Adrenal gland (tissue), 12 donors: ENCODE data around the gene SIRT3. TPM values are rescaled to one million over a fixed set of nuclear protein-coding genes. Genes with fewer than 3 reads are reported as not detected.

Experiments used
- DNase-seq, 7 donors: peaks; one replicate each; pipeline ENCODE4 v3.0.0-alpha.2; 2019 to 2020
- H3K27ac ChIP-seq, 5 donors: fragments of 200-600 bp; sonication (generic) in 4 of 5; 1 replicate in 3 of 5; 2 replicates in 2 of 5; pipeline versions ENCODE4 v1.5.1 to v1.8.0; 2016 to 2020; ENCODE audit warnings: mild to moderate bottlenecking in 1 of 5
- H3K27me3 ChIP-seq: fragments of 200-600 bp; 2 replicates; pipeline ENCODE4 v1.8.0; 2021
- H3K36me3 ChIP-seq, 2 donors: fragments of 200-600 bp; replicated peaks in 1 of 2; 1 replicate in 1 of 2; 2 replicates in 1 of 2; pipeline versions ENCODE4 v1.5.1 to v1.8.0; 2018 to 2022
- H3K4me1 ChIP-seq, 2 donors: fragments of 200-600 bp; replicated peaks in 1 of 2; 1 replicate in 1 of 2; 2 replicates in 1 of 2; pipeline versions ENCODE4 v1.5.1 to v1.8.0; 2018 to 2021
- H3K4me3 ChIP-seq, 4 donors: fragments of 200-600 bp; sonication (generic) in 3 of 4; one replicate each; pipeline ENCODE4 v1.5.1; 2016 to 2018
- H3K9me3 ChIP-seq, 3 donors: fragments of 200-600 bp; sonication (generic) in 1 of 3; replicated peaks in 1 of 3; 1 replicate in 2 of 3; 2 replicates in 1 of 3; pipeline versions ENCODE4 v1.5.1 to v1.8.0; 2016 to 2021
- CTCF ChIP-seq, 6 experiments: fragments of 450-650 bp in 4 of 6; fragments of 200-600 bp in 2 of 6; sonication (generic) in 1 of 6; IDR thresholded peaks; 1 replicate in 5 of 6; 2 replicates in 1 of 6; pipeline versions ENCODE4 v1.5.1 to v1.8.0; 2016 to 2021; ENCODE audit warnings: antibody characterized with exemption in 6 of 6, mild to moderate bottlenecking in 2 of 6, moderate library complexity in 1 of 6
- POLR2A ChIP-seq, 2 donors: fragments of 450-650 bp; IDR thresholded peaks; one replicate each; pipeline ENCODE4 v1.6.1; 2017; ENCODE audit warnings: antibody characterized with exemption in 2 of 2, mild to moderate bottlenecking in 2 of 2, moderate library complexity in 1 of 2
- WGBS, 4 donors: extraction: QIAGEN DNeasy Blood & Tissue Kit in 2 of 4; methylation state at CpG; one replicate each; pipeline versions ENCODE4 v1.1.5 to v1.1.7; 2013 to 2017; 5-methylcytosine and 5-hydroxymethylcytosine counted together
- intact Hi-C, 2 donors: fragments of 100-400 bp; cut with DNase I; formaldehyde crosslinking; loops; one replicate each; pipeline versions ENCODE4 v1.14.1 to v1.15.0; 2022 to 2023
- polyA plus RNA-seq, 3 donors: library from polyadenylated mRNA; stranded (reverse); fragments of 200-250 nt in 2 of 3; fragments of 350-450 nt in 1 of 3; fragmentation: Illumina TruSeq in 1 of 3; extraction: RNeasy Lipid Tissue Mini Kit (QIAGEN cat#74804) in 1 of 3; gene quantifications; one replicate each; pipeline ENCODE4 v1.2.3, GENCODE V29; 2013 to 2014
- total RNA-seq, 9 donors: library from RNA; depleted of rRNA in 4 of 9; stranded (reverse); fragments of >200 nt in 4 of 9; fragments of 120-200 nt in 1 of 9; fragmentation: NEBNext Ultra II Directional in 1 of 9; extraction: Animal tissue kit (Norgen Biotek cat#: 25700) in 1 of 9; gene quantifications; one replicate each; pipeline versions ENCODE4 v1.1.0 to v1.2.4, GENCODE V29; 2013 to 2023
- donor health status: healthy with polysubstance abuse.
- donor health status: Bipolar disorder and iron deficiency.
- donor health status: DM: yes; HTN: yes; CAD: no.
- donor health status: DM: no; HTN: no; CAD: no.
- donor health status: DM: no; HTN: no; CAD: no.
- donor health status: DM: yes; HTN: yes; CAD: no.

Gene SIRT3
- total and polyA plus RNA-seq, 12 donors, result 13.8 to 30.6 (median 23.7) TPM

DNA sequence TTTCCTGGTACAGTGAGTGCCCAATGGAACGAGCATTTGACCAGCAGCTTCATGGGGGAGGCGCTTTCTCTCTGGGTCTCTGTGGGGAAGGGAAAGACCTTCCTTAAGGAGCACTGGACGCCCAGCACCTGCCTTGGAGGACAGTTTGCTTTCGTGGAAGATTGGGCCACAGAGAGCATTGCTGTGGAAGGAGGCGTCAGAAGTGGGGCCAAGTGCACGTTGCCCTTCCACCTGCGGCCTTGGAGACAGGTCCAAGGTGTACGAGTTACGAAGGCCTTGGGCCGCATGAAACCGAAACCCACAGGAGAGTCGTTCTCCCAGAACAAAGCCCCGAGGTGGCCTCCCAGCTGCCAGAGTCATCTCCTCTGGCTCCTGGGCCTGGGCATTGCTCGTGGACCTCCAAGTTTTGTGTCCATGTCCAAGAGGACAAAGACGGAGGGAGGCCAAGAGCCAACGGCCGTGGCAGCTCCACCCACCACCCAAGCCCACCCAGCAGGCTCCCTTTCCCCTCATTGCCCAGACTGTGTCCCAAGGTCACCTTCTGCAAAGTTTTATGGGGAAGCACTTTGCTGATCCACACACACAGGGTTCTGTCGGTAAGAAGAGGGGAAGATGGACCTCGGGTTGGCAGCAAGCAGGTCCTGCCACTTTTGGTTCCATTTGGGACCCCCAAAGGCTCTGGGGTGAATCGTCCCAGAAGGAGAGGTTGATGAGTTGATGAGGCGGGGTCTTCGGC is 36.2 kb upstream of the SIRT3 start:
- DNase-seq, result peak in 1 of 7 donors; percentile 9
- H3K27me3 ChIP-seq, result no peaks in the 10 kb centered on the region
- no peak overlapping the region for H3K4me3 ChIP-seq
- no peaks in the 10 kb centered on the region for H3K9me3 ChIP-seq
- intact Hi-C loops, result no loop called here
- TF ChIP-seq CTCF (IDR thresholded peaks at IDR 0.05), result no peak
- TF ChIP-seq POLR2A (IDR thresholded peaks at IDR 0.05), result no peak
- H3K27ac ChIP-seq, result no peak overlapping the region
- no peaks in the 10 kb centered on the region for H3K4me1 ChIP-seq
- H3K36me3 ChIP-seq, result no peaks in the 10 kb centered on the region
- WGBS, 4 donors, result 78 to 80% (median 79%) methylated on average over 10 to 22 of the region's 22 CpGs

- H3K27ac ChIP-seq, result no peak overlapping the region
- no peaks in the 10 kb centered on the region for H3K9me3 ChIP-seq
- no peaks in the 10 kb centered on the region for H3K27me3 ChIP-seq
- 74 to 86% (median 83%) methylated on average over 6 to 8 of the region's 8 CpGs for WGBS, 4 donors
- TF ChIP-seq CTCF (IDR thresholded peaks at IDR 0.05) (no peak), POLR2A (IDR thresholded peaks at IDR 0.05) (no peak)
- H3K4me1 ChIP-seq, result no peaks in the 10 kb centered on the region
- no peak for DNase-seq
- no peak overlapping the region for H3K4me3 ChIP-seq
- no peaks in the 10 kb centered on the region for H3K36me3 ChIP-seq
- intact Hi-C loops, result no loop called here
These were observed 35.2 kb upstream of the SIRT3 start for GRCh38 chr11:271319-271715.

DNA sequence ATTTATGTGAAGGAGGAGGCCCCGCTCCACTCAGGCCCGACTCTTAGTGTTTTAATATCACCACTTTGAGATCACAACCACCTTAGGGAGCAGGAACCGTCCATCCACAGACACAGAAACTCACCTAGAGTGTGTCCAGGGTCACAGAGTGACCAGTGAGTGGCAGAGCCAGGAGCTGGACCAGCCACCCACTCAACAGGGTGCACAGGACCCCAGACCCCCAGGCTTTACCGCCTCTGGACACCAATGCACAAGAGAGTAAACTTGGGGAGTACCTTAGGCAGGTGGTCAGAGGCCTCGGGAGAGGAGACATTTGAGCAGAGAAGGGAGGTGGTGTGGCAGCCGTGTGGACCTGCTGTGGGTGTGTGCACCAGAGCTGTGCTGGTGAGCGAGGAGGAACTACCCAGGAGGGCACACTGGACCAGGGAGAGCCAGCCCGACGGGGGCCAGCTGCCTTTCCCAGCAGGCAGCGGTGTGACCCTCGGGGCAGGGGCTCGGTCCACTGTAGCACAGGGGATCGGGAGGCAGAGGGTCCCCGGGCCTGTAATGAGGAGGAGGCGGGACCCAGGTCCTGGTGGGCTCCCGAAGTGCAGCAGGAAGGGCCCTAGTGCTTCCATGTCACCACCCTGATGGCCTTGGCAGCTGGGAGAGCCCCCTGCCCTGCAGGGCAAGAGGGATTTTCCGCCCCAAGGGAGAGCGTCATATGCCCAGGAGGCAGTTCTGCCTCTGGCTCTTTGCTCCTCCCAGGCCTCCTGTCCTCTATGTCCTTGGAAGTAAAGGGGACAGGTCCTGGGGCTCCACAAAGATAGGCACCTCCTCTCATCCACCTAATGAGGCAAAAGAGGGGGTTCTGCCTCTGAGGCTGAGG is 34.5 kb upstream of the SIRT3 start:
- no peak overlapping the region for H3K4me3 ChIP-seq
- no peaks in the 10 kb centered on the region for H3K27me3 ChIP-seq
- WGBS, 4 donors, result 75 to 87% (median 78%) methylated on average over 10 to 18 of the region's 18 CpGs
- peak overlapping the region in 2 of 5 donors; percentile 15 to 91 for H3K27ac ChIP-seq
- peak in 2 of 7 donors; percentile 5 to 18 for DNase-seq
- TF ChIP-seq CTCF (IDR thresholded peaks at IDR 0.05) (no peak), POLR2A (IDR thresholded peaks at IDR 0.05) (no peak)
- no peaks in the 10 kb centered on the region for H3K9me3 ChIP-seq
- H3K4me1 ChIP-seq, result no peaks in the 10 kb centered on the region
- intact Hi-C loops, result no loop called here
- no peaks in the 10 kb centered on the region for H3K36me3 ChIP-seq

- peak in 3 of 7 donors; percentile 18 to 53 (median 20) for DNase-seq
- Histone ChIP-seq H3K27me3 (no peaks in the 10 kb centered on the region), H3K9me3 (no peaks in the 10 kb centered on the region), H3K27ac (peak overlapping the region; percentile 11 to 91 (median 75)), H3K4me1 (no peaks in the 10 kb centered on the region), H3K4me3 (peak overlapping the region in 1 of 4 donors; percentile 42), H3K36me3 (no peaks in the 10 kb centered on the region)
- 46 to 49% (median 47%) methylated on average over 21 of the region's 21 CpGs for WGBS, 4 donors
- TF ChIP-seq POLR2A (IDR thresholded peaks at IDR 0.05), result no peak
- peak in 2 of 6 experiments; percentile 27 to 40 for TF ChIP-seq CTCF (IDR thresholded peaks at IDR 0.05)
- intact Hi-C loops, result no loop called here
These were observed 33.2 kb upstream of the SIRT3 start for GRCh38 chr11:269146-269890.
